ENCODE results near the gene ZNF507. TPM values are rescaled to one million over a fixed set of nuclear protein-coding genes. Genes with fewer than 3 reads are reported as not detected.
A peak's percentile ranks its signal among the peaks of the same experiment; 100 is the strongest.

The ZNF507 gene
- total and polyA plus RNA-seq, 9 of the 15 experiments (the other 6 are each of a cell fraction or from before 2014, with no cell fraction given) = 2.9 to 25.0 (median 10.4) TPM

GRCh38 chr19:32405431-32406160 is 60.2 kb downstream of the ZNF507 start, which contains the start of gene DPY19L3 (continued):
- TF ChIP-seq BCLAF1 (IDR thresholded peaks at IDR 0.05; ENCODE audit: borderline replicate concordance in 1 of 2, control insufficient read depth in 1 of 2, low read depth in 2 of 2, low read length in 1 of 2) = peak in 1 of 2 experiments; percentile 32; a peak in 1 of 4 replicates
- TF ChIP-seq SAP30 (IDR thresholded peaks at IDR 0.05; ENCODE audit: borderline replicate concordance, insufficient read depth, low read depth, low read length, poor library complexity, severe bottlenecking) = peak; percentile 73
- peak; percentile 40; the same call in 1 of the 2 replicates for TF ChIP-seq DIDO1 (tag; IDR thresholded peaks at IDR 0.05; ENCODE audit: low read depth)
- TF ChIP-seq GABPA (tag; conservative IDR thresholded peaks at IDR 0.05; ENCODE audit: low read depth) = peak; percentile 98
- 0 out of 2 replicates have a peak, but pooled peaks have one; percentile 28 for TF ChIP-seq USF1 (CRISPR knock-in tag; IDR thresholded peaks at IDR 0.05)
- TF ChIP-seq PBX2 (CRISPR knock-in tag; IDR thresholded peaks at IDR 0.05; ENCODE audit: low read depth) = peak; percentile 81
- peak; percentile 89 for TF ChIP-seq PBX2 (tag; conservative IDR thresholded peaks at IDR 0.05; ENCODE audit: low read depth)
- TF ChIP-seq ASH1L (IDR thresholded peaks at IDR 0.05; ENCODE audit: borderline replicate concordance, low read depth, partially characterized antibody) = no peak
- TF ChIP-seq CCNT2 (IDR thresholded peaks at IDR 0.05; ENCODE audit: borderline replicate concordance, extremely low read depth, insufficient read length, low read depth, low read length) = peak; percentile 55
- TF ChIP-seq TFAP4 (CRISPR knock-in tag; IDR thresholded peaks at IDR 0.05; ENCODE audit: borderline replicate concordance) = peak; percentile 47; the same call in 1 of the 2 replicates
- no peak for TF ChIP-seq ZNF699 (CRISPR knock-in tag; IDR thresholded peaks at IDR 0.05; ENCODE audit: insufficient replicate concordance)
- peak; percentile 8; the same call in 1 of the 2 replicates for TF ChIP-seq ZBTB9 (CRISPR knock-in tag; IDR thresholded peaks at IDR 0.05)
- TF ChIP-seq HDAC1 (IDR thresholded peaks at IDR 0.05) = peak in 1 of 2 experiments; percentile 53; a peak in 2 of 4 replicates
- no peak for TF ChIP-seq ZNF696 (CRISPR knock-in tag; conservative IDR thresholded peaks at IDR 0.05)
- peak in 1 of 2 experiments; percentile 75; a peak in 3 of 4 replicates for TF ChIP-seq FOXK2 (conservative IDR thresholded peaks at IDR 0.05 in 1 of 2, IDR thresholded peaks at IDR 0.05 in 1 of 2; ENCODE audit: low read depth in 2 of 2)
